Stimulated activated CD4-positive, alpha-beta T cell treated with anti-CD3 and anti-CD28 coated beads, Interleukin-4, amount 100 ng/mL, for 48 hours (primary cell): Measurements from ENCODE around the gene BST2.

Experiments
- DNase-seq, 2 donors: peaks; one replicate each; pipeline ENCODE4 v3.0.0-alpha.2; 2020; ENCODE audit warnings: low read depth in 2 of 2

The BST2 gene

GRCh38 chr19:17419621-17420474 lies 14.4 kb upstream of the BST2 start, which contains the start of gene MVB12A:
Gene MVB12A (plus strand): TSS chr19:17420047. CDS start chr19:17420136, 89 bp downstream.
- peak; percentile 86 to 94 for DNase-seq

GRCh38 chr19:17419154-17419620 lies 13.8 kb upstream of the BST2 start:
- DNase-seq, result no peak

GRCh38 chr19:17418710-17419109 lies 13.3 kb upstream of the BST2 start:
- no peak for DNase-seq

- DNase-seq, result no peak
Measured at GRCh38 chr19:17415121-17415520, 9.7 kb upstream of the BST2 start.

GRCh38 chr19:17414097-17414496 lies 8.7 kb upstream of the BST2 start:
- DNase-seq, result no peak

GRCh38 chr19:17411801-17412200 lies 6.4 kb upstream of the BST2 start:
- DNase-seq, result no peak

GRCh38 chr19:17409990-17410389 lies 4.6 kb upstream of the BST2 start:
- no peak for DNase-seq

GRCh38 chr19:17406887-17407196 lies 1.4 kb upstream of the BST2 start:
- DNase-seq, result no peak

- peak in 1 of 2 donors; percentile 48 for DNase-seq
Measured at GRCh38 chr19:17406046-17406886, 836 bp upstream of the BST2 start.

- DNase-seq, result no peak
Measured at GRCh38 chr19:17404621-17405249, 695 bp downstream of the BST2 start.

GRCh38 chr19:17404015-17404414 lies 1.4 kb downstream of the BST2 start:
- no peak for DNase-seq

GRCh38 chr19:17402982-17403855 lies 2.2 kb downstream of the BST2 start:
- peak; percentile 36 to 67 for DNase-seq

GRCh38 chr19:17401628-17402027 lies 3.8 kb downstream of the BST2 start:
- no peak for DNase-seq

- DNase-seq, result no peak
Measured at GRCh38 chr19:17398902-17399527, 6.4 kb downstream of the BST2 start.

- peak; percentile 70 to 76 for DNase-seq
Measured at GRCh38 chr19:17394891-17395415, 10.5 kb downstream of the BST2 start.

- no peak for DNase-seq
Measured at GRCh38 chr19:17393914-17394313, 11.5 kb downstream of the BST2 start, which contains the start of gene CCDC194. Gene CCDC194 (minus strand): TSS chr19:17394196. CDS start chr19:17394158, 38 bp downstream.

GRCh38 chr19:17393002-17393401 lies 12.4 kb downstream of the BST2 start:
- no peak for DNase-seq

- no peak for DNase-seq
Measured at GRCh38 chr19:17391371-17392151, 13.9 kb downstream of the BST2 start.

GRCh38 chr19:17390665-17391370 lies 14.6 kb downstream of the BST2 start:
- DNase-seq, result peak; percentile 91 to 94
